HFF-Myc (cell line): ENCODE data around the gene ANAPC4.

ENCODE experiments used
- DNase-seq: peaks from one replicate; pipeline ENCODE4 v3.0.0-alpha.2; 2011; ENCODE audit warnings: low read depth; ENCODE audit errors: extremely low read depth
- H3K4me3 ChIP-seq: replicated peaks from 2 replicates; pipeline ENCODE4 v1.5.1; 2011; ENCODE audit warnings: low read depth, mild to moderate bottlenecking, control low read depth, low read length
- CTCF ChIP-seq: IDR thresholded peaks from 2 replicates; pipeline ENCODE4 v1.5.1; 2012; ENCODE audit warnings: mild to moderate bottlenecking, low read depth, low read length, control low read depth; ENCODE audit errors: missing control alignments

Gene ANAPC4

DNA sequence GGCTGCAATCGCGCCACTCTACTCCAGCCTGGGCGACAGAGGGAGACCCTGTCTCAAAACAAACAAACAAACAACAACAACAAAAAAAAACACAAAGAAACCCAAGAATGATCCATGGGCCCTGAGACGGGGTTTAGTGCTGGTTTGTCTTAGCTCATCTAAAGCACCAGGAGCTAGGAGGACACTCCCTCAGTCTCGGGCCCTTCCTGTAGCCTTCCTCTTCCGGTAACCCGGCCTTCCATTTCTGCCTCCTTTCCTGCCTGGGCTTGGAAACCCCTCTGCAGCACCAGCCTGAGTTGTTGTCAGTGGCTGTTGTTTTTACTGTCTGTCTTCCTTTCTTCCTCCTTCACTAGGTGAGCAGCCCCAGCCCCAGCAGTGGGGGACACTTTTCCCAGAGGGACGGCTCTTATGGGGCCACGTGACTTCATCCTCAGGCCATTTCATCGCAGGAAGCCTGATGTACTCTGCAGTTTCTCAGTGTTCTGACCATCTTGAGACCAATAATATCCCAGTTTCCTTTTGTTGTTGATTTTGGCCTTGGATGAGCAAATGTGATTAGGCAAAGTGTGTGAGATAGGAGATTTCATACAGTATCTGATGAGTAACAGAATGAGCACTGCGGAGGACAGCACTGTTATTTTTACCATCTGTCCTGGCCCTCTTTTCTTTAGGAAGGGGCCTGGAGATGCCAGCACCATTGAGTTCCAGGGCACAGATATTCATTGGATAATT is 90.1 kb downstream of the ANAPC4 start:
- no peak for TF ChIP-seq CTCF
- H3K4me3 ChIP-seq = no peak overlapping the region
- no peak for DNase-seq

DNA sequence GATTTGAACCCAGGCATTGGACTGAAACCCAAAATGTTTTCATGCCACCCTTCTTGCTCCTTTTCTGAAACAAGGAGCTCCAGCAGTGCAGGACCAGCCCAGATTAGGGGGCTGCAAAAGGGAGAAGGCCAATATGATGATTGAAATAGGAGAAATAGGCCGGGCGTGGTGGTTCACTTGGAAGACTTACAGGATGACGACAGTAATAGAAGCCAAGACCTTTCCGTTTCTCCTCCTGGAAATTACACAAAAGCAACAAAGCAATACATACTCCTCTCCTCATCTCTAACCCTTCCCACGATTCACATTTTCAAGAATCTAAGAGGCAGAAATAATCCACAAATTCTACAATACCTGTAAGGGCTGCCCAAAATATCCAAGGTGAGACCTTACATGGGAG is 90.8 kb downstream of the ANAPC4 start:
- no peak for TF ChIP-seq CTCF
- no peak overlapping the region for H3K4me3 ChIP-seq
- no peak for DNase-seq
